Body of pancreas (tissue), 4 donors: ENCODE results near the gene SAP30L. TPM values are rescaled to one million over a fixed set of nuclear protein-coding genes. Genes with fewer than 3 reads are reported as not detected.

Experiments used
- ATAC-seq: fragments of 150-250 bp; one replicate; pipeline ENCODE4 v1.9.1; 2016
- DNase-seq, 4 donors: peaks; one replicate each; pipeline ENCODE4 v3.0.0-alpha.2; 2019
- H3K27ac ChIP-seq, 4 donors: fragments of 200-600 bp; sonication (generic); 1 replicate in 3 of 4; 2 replicates in 1 of 4; pipeline versions ENCODE4 v1.5.1 to v1.6.1; 2016 to 2019; ENCODE audit warnings: mild to moderate bottlenecking in 1 of 4, mixed read lengths in 1 of 4, moderate library complexity in 1 of 4
- H3K27me3 ChIP-seq, 2 donors: fragments of 200-600 bp; sonication (generic); one replicate each; pipeline ENCODE4 v1.6.0; 2016; ENCODE audit warnings: mild to moderate bottlenecking in 1 of 2
- H3K36me3 ChIP-seq, 2 donors: fragments of 200-600 bp; sonication (generic); replicated peaks in 1 of 2; 2 replicates each; pipeline ENCODE4 v1.5.1; 2016; ENCODE audit warnings: low read depth in 2 of 2; ENCODE audit not compliant: insufficient read depth in 1 of 2
- H3K4me1 ChIP-seq: fragments of 200-600 bp; sonication (generic); one replicate; pipeline ENCODE4 v1.6.0; 2016
- H3K4me3 ChIP-seq, 2 donors: fragments of 200-600 bp; sonication (generic); 1 replicate in 1 of 2; 2 replicates in 1 of 2; pipeline ENCODE4 v1.5.1; 2016 to 2019
- H3K9me3 ChIP-seq, 3 donors: fragments of 200-600 bp; sonication (generic); 1 replicate in 2 of 3; 2 replicates in 1 of 3; pipeline ENCODE4 v1.5.1; 2016
- CTCF ChIP-seq, 7 experiments: fragments of 450-650 bp in 4 of 7; fragments of 200-600 bp in 3 of 7; sonication (generic) in 3 of 7; IDR thresholded peaks; one replicate each; pipeline ENCODE4 v1.5.1; 2016 to 2019; ENCODE audit warnings: antibody characterized with exemption in 7 of 7
- POLR2A ChIP-seq, 3 donors: fragments of 450-650 bp; IDR thresholded peaks; one replicate each; pipeline ENCODE4 v1.6.1; 2016; ENCODE audit warnings: antibody characterized with exemption in 3 of 3, mild to moderate bottlenecking in 2 of 3
- WGBS, 2 donors: methylation state at CpG; one replicate each; pipeline ENCODE4 v1.1.5; 2017; 5-methylcytosine and 5-hydroxymethylcytosine counted together
- intact Hi-C: fragments of 100-400 bp; cut with DNase I; formaldehyde crosslinking; loops from one replicate; pipeline ENCODE4 v1.15.1; 2023
- total RNA-seq, 2 donors: library from RNA; depleted of rRNA; stranded (reverse); fragments of >200 nt; gene quantifications; one replicate each; pipeline ENCODE4 v1.1.0, GENCODE V29; 2016

Gene SAP30L
- total RNA-seq, 2 donors from 2014 or later, result 11.7 to 15.5 TPM

- DNase-seq, result peak; percentile 8 to 22 (median 15)
- TF ChIP-seq POLR2A (IDR thresholded peaks at IDR 0.05), result no peak
- no peak for TF ChIP-seq CTCF (IDR thresholded peaks at IDR 0.05)
- no peak for ATAC-seq
- 4% methylated on average over 30 of the region's 30 CpGs for WGBS, 2 donors
- Histone ChIP-seq H3K9me3 (no peaks in the 10 kb centered on the region), H3K27ac (peak overlapping the region; percentile 47 to 73 (median 60)), H3K36me3 (peaks cover 0 to 2% of the 10 kb centered on the region in 2 donors), H3K4me3 (peak overlapping the region; percentile 37 to 97), H3K27me3 (no peaks in the 10 kb centered on the region), H3K4me1 (peaks cover 26% of the 10 kb centered on the region)
- intact Hi-C loops, result no loop called here
Observed at GRCh38 chr5:154444556-154445421, 1.0 kb upstream of the SAP30L start.

GRCh38 chr5:154446195-154447088 lies 645 bp downstream of the SAP30L start:
- no peaks in the 10 kb centered on the region for H3K9me3 ChIP-seq
- TF ChIP-seq CTCF (IDR thresholded peaks at IDR 0.05) (no peak), POLR2A (IDR thresholded peaks at IDR 0.05) (peak in 1 of 3 donors; percentile 25)

GRCh38 chr5:154447089-154447725 lies 1.4 kb downstream of the SAP30L start:
- H3K9me3 ChIP-seq, result no peaks in the 10 kb centered on the region
- no peaks in the 10 kb centered on the region for H3K27me3 ChIP-seq
- TF ChIP-seq POLR2A (IDR thresholded peaks at IDR 0.05), result peak in 1 of 3 donors; percentile 1
- no peak for TF ChIP-seq CTCF (IDR thresholded peaks at IDR 0.05)
- peak overlapping the region; percentile 83 to 97 for H3K4me3 ChIP-seq
- H3K27ac ChIP-seq, result peak overlapping the region in 1 of 4 donors; percentile 67
- ATAC-seq (no peak), DNase-seq (no peak)
- H3K4me1 ChIP-seq, result peaks cover 26% of the 10 kb centered on the region
- intact Hi-C loops, result no loop called here
- H3K36me3 ChIP-seq, result peaks cover 0 to 3% of the 10 kb centered on the region in 2 donors
- 6 to 9% methylated on average over 10 of the region's 10 CpGs for WGBS, 2 donors

More at GRCh38 chr5:154446195-154447088, 645 bp downstream of the SAP30L start:
- Histone ChIP-seq H3K4me3 (peak overlapping the region; percentile 83 to 97), H3K36me3 (peaks cover 0 to 3% of the 10 kb centered on the region in 2 donors), H3K4me1 (peaks cover 26% of the 10 kb centered on the region), H3K27ac (peak overlapping the region in 3 of 4 donors; percentile 50 to 73 (median 67)), H3K27me3 (no peaks in the 10 kb centered on the region)
- intact Hi-C loops, result no loop called here
- 0 to 1% methylated on average over 6 to 35 of the region's 87 CpGs for WGBS, 2 donors
- ATAC-seq, result peak; percentile 36
- peak; percentile 43 to 53 (median 48) for DNase-seq

- no peak for TF ChIP-seq CTCF (IDR thresholded peaks at IDR 0.05)
- TF ChIP-seq POLR2A (IDR thresholded peaks at IDR 0.05), result no peak
- ATAC-seq (no peak), DNase-seq (no peak)
- Histone ChIP-seq H3K9me3 (no peaks in the 10 kb centered on the region), H3K27ac (no peak overlapping the region), H3K4me3 (no peak overlapping the region), H3K36me3 (peaks cover 0 to 16% of the 10 kb centered on the region in 2 donors), H3K4me1 (peaks cover 20% of the 10 kb centered on the region), H3K27me3 (no peaks in the 10 kb centered on the region)
- WGBS, 2 donors, result 90 to 92% methylated on average over 2 of the region's 2 CpGs
- intact Hi-C loops, result loop anchor here (5.0 kb wide), 1 partner anchor 168 kb away; no protein-coding TSS in a partner anchor
Observed at GRCh38 chr5:154449786-154450185, 4.0 kb downstream of the SAP30L start.
